Astrocyte (in vitro differentiated cells and primary cell): ENCODE results near the gene PCBP2.

ENCODE experiments used
- CTCF ChIP-seq: IDR thresholded peaks from 2 replicates; pipeline ENCODE4 v1.5.1; 2011; ENCODE audit warnings: low read depth, mild to moderate bottlenecking, inconsistent platforms, low read length, moderate library complexity; ENCODE audit not compliant: insufficient read depth
- EZH2 ChIP-seq: IDR thresholded peaks from 2 replicates; pipeline ENCODE4 v1.6.1; 2012; ENCODE audit warnings: mild to moderate bottlenecking, low read length, inconsistent platforms; ENCODE audit not compliant: insufficient read depth

- TF ChIP-seq CTCF (no peak), EZH2 (no peak)
Measured at GRCh38 chr12:53489242-53489864, 37.5 kb downstream of the PCBP2 start.
